ENCODE data around the gene CEP78. TPM values are rescaled to one million over a fixed set of nuclear protein-coding genes. Genes with fewer than 3 reads are reported as not detected.

The CEP78 gene, protein sequence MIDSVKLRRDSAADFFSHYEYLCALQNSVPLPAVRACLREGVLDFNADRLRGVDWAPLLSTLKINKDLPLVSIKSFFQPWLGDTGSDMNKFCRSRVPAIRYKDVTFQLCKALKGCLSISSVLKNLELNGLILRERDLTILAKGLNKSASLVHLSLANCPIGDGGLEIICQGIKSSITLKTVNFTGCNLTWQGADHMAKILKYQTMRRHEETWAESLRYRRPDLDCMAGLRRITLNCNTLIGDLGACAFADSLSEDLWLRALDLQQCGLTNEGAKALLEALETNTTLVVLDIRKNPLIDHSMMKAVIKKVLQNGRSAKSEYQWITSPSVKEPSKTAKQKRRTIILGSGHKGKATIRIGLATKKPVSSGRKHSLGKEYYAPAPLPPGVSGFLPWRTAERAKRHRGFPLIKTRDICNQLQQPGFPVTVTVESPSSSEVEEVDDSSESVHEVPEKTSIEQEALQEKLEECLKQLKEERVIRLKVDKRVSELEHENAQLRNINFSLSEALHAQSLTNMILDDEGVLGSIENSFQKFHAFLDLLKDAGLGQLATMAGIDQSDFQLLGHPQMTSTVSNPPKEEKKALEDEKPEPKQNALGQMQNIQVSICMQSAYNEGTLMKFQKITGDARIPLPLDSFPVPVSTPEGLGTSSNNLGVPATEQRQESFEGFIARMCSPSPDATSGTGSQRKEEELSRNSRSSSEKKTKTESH
- total RNA-seq (ENCODE audit: low replicate concordance): 5.4 and 10.1 TPM in 2 replicates

DNA sequence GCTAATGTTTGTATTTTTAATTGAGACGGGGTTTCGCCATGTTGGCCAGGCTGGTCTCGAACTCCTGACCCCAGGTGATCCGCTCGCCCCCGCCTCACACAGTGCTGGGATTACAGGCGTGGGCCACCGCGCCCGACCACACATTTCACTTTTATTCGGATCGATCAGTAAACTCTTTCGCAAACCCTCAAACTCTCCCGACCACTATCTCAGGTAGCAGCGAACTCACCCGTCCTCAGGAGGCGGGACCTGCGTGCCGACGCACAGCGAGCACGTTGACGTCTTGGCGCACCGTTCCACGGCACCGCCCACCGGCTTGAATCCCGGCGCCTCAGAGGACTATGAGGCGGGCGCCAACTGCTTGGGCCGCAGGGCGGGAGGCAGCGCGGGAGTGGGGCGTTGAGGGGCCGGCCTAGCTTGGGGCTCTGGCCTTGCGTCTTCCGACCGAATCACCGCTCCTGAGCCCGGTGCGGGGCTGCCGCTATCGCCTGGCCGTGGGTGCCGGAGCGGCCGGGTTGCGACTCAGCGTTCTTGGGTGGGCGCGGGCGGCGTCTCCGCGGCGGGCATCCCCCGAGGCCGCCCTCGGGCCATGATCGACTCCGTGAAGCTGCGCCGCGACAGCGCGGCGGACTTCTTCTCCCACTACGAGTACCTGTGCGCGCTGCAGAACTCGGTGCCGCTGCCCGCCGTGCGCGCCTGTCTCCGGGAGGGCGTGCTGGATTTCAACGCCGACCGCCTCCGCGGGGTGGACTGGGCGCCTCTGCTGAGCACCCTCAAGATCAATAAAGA, at the start of gene CEP78:
CEP78 (plus strand) TSS at position 314 of the 789 bp plus-strand sequence; CDS start at position 590, 276 bp downstream.

DNA sequence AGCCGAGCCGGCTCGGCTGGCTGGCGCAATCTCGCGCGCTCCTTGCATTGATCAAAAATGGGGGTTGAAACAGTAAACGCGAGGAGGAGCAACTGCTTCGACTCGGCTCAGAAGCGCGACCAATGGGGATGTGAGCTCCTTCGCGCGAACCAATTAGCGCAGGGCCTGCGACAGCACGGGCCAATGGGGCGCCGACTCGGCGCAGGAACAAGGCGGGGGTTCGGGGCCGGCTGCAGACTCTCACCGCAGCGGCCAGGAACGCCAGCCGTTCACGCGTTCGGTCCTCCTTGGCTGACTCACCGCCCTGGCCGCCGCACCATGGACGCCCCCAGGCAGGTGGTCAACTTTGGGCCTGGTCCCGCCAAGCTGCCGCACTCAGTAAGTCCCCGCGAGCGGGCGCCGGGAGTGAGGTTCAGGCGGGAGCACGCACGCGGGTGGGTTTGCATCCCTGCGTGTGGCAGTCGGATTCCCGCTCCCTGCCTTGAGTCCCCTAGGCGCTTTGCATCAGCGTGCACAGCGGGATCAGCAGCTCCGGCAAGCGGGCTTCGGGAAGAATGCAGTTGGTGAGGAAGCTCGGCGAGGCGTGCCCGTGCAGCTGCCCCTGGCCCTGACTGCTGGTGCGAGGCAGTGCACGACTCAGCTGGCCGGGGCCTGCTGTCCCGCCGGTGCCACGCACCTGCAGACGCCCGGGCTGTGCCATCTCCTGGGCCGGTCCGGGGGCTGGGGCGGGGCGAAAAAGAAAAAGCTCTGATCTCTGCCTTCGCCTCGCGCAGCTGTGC, 61.2 kb downstream of the CEP78 start, which contains the start of gene PSAT1:
PSAT1 (plus strand) TSS at position 233 of the 779 bp plus-strand sequence; CDS start at position 319, 86 bp downstream.

Other genes starting within 250 kb of the CEP78 start
- gene GNAQ, start 204.3 kb upstream of the CEP78 start, total RNA-seq (ENCODE audit: low replicate concordance): 26.5 and 40.2 TPM in 2 replicates
- 27.0 and 81.6 TPM in 2 replicates for gene PSAT1, start 61.0 kb downstream of the CEP78 start, total RNA-seq (ENCODE audit: low replicate concordance)

All from smooth muscle cell of the coronary artery (primary cell).